GM21737 (cell line): Measurements from ENCODE around the gene ACER3.
"Not testable (repeated sequence)": the region's sequence is repeated elsewhere in the genome, so short reads cannot be mapped to it uniquely, and the experiment has no call there.

Experiments used
- ATAC-seq: cut with Tn5 transposase; IDR thresholded peaks from one replicate; pipeline ENCODE4 v1.9.1; 2021; ENCODE audit warnings: mild to moderate bottlenecking, moderate library complexity; ENCODE audit not compliant: unreplicated experiment

Gene ACER3

DNA sequence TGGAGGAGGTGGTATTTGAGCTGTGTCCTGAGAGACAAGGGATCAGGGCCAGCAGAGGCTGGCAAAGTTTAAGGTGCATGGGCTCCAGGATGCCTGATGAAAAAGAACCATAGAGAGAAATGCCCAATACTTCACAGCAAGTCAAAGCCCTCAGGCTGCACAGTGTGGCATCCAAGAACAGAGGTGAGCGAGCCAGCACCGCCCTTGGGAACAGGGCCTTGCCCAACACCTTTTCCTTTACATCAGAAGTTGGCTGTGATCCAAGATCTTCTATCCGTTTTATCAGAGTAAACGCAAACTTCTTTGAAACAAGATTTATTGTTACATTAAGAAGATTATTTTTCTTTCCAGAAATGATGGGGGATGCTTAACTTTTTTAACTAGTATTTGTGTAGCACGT is 174.9 kb downstream of the ACER3 start:
- ATAC-seq = no peak

GRCh38 chr11:77036398-77036797 is 175.7 kb downstream of the ACER3 start:
- ATAC-seq = no peak

DNA sequence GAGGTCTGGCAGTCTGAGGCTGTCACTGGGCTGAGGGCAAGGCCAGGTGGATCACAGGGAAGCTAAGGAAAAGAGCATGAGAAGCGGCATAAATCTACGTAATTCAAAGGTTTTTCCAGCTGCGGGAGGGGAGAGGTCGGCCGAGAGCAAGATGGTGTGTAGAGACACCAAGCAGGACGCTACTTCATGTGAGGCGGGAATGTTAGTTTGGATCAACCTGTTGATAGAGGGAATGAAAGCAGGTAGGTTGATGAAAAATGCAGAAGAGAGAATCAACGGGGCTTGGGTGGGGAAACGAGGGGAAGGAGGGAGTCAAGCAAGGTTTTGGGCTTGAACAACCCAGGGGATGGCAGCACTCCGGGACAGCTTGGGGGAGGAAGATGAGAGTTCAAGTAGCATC is 176.3 kb downstream of the ACER3 start:
- no peak for ATAC-seq

DNA sequence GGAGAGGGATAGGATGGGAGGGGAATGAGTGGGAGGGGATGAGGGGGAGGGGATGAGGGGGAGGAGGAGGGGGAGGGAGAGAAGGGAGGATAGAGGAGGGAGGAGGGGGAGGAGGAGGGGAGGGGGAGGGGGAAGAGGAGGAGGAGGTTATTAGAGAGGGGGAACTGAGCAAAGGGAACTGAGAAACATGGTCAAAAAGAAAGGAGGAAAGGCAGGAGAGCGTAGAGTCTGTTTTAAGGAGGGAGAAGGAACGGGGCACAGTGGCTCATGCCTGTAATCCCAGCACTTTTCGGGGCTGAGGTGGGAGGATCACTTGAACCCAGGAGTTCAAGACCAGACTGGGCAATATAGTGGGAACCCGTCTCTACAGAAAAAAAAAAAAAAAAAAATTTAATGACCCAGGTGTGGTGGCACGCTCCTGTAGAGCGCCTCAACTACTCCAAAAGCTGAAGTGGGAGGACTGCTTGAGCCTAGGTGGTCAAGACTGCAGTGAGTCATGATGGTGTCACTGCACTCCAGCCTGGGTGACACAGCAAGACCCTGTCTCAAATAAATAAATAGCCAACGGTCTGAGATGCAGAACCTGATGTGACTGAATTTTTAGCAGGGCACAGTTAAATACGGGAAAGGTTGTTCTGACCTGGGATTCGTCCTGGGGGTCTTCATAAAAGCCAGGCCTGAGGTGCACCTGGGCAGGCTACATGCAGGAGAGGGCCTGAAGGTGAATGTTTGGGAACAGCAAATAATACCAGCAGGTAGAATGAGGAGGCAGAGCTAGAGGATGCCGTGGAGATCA is 177.5 kb downstream of the ACER3 start:
- ATAC-seq = no peak

GRCh38 chr11:77038825-77039326 is 178.2 kb downstream of the ACER3 start:
- ATAC-seq = no peak

DNA sequence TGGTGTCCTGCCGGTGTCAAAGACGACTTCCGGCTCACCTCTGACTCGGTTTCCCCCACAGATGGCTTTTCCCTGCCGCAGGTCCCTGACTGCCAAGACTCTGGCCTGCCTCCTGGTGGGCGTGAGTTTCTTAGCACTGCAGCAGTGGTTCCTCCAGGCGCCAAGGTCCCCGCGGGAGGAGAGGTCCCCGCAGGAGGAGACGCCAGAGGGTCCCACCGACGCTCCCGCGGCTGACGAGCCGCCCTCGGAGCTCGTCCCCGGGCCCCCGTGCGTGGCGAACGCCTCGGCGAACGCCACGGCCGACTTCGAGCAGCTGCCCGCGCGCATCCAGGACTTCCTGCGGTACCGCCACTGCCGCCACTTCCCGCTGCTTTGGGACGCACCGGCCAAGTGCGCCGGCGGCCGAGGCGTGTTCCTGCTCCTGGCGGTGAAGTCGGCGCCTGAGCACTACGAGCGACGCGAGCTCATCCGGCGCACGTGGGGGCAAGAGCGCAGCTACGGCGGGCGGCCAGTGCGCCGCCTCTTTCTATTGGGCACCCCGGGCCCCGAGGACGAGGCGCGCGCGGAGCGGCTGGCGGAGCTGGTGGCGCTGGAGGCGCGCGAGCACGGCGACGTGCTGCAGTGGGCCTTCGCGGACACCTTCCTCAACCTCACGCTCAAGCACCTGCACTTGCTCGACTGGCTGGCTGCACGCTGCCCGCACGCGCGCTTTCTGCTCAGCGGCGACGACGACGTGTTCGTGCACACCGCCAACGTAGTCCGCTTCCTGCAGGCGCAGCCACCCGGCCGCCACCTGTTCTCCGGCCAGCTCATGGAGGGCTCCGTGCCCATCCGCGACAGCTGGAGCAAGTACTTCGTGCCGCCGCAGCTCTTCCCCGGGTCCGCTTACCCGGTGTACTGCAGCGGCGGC is 179.0 kb downstream of the ACER3 start:
- no peak for ATAC-seq

DNA sequence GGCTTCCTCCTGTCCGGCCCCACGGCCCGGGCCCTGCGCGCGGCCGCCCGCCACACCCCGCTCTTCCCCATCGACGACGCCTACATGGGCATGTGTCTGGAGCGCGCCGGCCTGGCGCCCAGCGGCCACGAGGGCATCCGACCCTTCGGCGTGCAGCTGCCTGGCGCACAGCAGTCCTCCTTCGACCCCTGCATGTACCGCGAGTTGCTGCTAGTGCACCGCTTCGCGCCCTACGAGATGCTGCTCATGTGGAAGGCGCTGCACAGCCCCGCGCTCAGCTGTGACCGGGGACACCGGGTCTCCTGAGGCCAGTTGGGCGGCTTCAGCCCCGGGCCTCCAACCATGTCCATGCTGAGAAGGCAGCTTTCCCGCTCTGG is 179.7 kb downstream of the ACER3 start:
- no peak for ATAC-seq

DNA sequence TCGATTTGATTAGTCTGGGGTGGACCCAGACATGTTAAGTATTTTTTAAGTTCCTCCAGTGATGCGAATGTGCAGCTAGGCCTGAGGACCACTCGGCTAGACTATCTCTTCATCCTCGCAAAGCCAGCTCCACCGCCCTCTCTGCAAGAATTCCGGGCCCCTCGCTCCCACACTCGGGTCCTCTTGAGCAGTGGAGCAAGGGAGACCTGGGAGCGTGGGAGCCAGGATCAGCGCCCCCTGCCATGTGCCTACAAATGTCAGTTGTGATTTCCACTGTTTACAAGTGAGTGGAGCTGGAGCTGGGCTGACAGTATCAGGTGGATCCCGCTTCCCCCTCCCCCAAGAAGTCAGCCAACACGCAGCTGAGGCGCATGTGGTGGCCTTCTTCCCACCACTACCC is 180.2 kb downstream of the ACER3 start:
- ATAC-seq = no peak

- ATAC-seq = no peak
These were observed 181.5 kb downstream of the ACER3 start for GRCh38 chr11:77042111-77042726.

DNA sequence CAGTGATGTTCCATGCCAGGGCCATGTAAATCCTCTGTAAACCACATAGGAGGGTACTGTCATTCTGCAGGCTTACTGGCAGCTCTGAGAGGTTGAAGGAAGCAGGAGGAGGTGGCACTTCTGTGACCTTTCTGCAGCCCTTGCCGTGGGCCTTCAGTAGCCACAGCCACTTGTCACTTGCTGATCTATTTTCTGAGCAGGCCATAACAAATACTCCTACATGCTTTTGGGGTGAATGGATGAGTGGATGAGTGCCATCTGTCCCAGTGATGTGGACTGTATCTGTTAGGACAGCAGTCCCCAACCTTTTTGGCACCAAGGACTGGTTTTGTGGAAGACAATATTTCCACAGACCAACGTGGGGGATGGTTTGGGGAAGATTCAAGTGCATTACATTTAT is 183.6 kb downstream of the ACER3 start:
- ATAC-seq = no peak

DNA sequence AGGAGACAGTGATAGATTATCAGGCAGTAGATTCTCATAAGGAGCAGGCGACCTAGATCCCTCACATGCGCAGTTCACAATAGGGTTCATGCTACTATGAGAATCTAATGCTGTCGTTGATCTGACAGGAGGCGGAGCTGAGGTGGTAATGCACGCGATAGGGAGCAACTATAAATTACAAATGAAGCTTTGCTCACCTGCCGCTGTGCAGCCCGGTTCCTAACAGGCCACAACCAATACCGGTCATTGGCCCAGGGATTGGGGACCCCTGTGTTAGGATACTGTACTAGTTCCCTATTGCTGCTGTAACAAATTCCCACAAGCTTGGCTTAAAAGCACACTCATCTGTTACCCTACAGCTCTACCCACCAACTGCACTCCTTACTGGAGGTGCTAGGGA is 184.2 kb downstream of the ACER3 start:
- no peak for ATAC-seq

- no peak for ATAC-seq
These were observed 185.4 kb downstream of the ACER3 start for GRCh38 chr11:77046060-77046501.

DNA sequence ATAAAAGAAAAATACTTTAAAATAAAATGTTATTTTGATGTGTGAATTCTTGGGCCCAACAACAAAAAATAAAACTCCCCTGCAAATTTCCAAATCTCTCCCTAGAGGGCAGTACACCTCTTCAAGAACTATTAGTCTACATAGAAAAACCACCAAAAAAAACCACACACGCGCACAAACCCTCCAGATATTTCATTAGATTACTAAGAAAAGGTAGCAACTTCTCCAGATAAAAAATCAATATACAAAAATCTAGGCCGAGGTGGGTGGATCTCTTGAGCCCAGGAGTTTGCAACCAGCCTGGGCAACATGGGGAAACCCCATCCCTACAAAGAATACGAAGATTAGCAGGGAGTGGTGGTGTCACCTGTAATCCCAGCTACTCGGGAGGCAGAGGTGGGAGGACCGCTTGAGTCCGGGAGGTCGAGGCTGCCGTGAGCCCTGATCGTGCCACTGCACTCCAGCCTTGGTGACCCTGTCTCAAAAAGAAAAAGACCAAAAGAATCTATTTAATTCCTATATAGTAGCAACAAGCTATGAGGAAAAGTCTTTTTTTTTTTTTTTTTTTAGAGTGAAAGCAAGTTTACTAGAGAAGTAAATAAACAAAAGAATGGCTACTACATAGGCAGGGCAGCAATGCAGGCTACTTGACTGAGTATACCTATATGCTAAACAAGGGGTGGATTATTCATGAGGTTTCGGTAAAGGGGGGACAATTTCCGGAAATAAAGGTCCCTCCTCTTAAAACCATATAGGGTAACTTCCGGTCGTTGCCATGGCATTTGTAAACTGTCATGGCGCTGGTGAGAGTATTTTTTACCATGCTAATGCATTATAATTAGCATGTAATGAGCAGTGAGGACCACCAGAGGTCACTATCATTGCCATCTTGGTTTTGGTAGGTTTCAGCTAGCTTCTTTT is 186.5 kb downstream of the ACER3 start:
- peak; percentile 74 for ATAC-seq

DNA sequence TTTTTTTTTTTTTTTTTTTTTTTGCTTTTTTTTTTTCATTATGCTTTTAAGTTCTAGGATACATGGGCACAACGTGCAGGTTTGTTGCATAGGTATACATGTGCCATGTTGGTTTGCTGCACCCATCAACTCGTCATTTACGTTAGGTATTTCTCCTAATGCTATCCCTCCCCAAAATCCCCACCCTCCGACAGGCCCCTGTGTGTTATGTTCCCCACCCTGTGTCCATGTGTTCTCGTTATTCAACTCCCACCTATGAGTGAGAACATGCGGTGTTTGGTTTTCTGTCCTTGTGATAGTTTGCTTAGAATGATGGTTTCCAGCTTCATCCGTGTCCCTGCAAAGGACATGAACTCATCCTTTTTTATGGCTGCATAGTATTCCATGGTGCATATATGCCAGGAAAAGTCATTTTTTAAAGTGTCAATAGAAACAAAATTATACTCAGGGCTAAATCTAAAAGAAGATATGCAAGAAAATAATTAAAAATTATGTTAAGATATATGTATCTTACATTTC is 187.3 kb downstream of the ACER3 start:
- ATAC-seq = not testable (repeated sequence)

- ATAC-seq = no peak
These were observed 188.3 kb downstream of the ACER3 start for GRCh38 chr11:77049026-77049425.

- ATAC-seq = no peak
These were observed 190.8 kb downstream of the ACER3 start for GRCh38 chr11:77051511-77051910.

DNA sequence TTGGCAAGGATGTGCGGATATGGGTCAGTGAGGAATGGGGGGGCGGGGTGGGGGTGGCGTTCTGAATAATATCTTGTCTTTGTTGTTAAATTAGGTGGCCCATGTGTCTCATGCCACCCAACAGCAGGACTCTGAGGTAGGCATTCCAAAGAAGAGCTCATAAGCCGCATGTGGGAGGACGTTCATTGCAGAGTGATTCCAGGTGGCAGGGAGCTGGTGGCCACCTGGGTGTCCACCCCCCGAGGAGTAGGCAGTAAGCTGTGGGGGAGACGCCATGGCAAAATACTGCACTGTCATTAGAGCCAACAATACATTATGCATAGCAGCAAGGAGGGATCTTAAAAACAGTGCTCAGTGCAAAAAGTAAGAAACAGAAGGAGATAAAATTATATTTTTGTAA is 191.8 kb downstream of the ACER3 start:
- no peak for ATAC-seq

DNA sequence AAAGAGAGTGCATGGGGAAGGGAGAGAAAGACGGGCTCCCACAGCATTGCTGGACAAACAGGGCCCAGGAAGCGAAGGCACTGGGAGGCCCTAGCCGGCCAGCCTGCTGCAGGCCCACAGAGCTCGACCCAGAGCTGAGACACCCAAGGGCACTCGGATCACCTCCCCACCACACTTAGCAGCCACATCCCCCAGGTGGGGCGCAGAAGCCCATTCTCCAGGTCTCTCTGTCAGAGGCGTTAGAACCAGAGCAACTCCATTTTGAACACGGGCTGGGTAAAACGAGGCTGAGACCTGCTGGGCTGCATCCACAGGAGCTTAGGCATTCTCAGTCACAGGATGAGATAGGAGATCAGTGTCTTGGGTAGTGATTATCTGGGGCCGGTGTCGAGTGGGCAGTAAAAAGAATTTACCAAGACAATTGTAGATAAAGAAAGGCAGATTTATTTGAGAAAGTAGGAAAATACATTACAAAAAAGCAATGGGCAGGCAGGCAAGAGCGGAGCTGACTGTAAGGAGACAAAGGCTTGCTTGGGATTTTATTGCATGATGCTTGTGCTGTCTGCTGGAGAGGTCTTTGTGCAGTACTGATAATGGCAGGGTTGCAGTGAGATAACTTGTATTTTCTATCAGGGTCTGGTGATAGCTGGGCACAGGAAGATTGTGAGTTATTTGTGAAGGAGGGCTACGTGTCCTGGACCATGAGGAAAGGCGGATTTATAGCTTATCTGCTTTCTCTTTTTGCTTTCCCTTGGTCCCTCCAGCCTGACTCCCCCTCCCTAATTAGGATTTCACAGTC is 192.7 kb downstream of the ACER3 start:
- ATAC-seq = no peak

GRCh38 chr11:77054084-77054483 is 193.4 kb downstream of the ACER3 start:
- no peak for ATAC-seq
